HepG2 (cell line): Measurements from ENCODE around the gene RABGAP1. TPM values are rescaled to one million over a fixed set of nuclear protein-coding genes. Genes with fewer than 3 reads are reported as not detected.

Source experiments
- AHR ChIP-seq: IDR thresholded peaks from 2 replicates; pipeline ENCODE4 v1.6.1; 2018; ENCODE audit warnings: missing genetic modification reagents, missing compliant biosample characterization
- ARID2 ChIP-seq: sonication (generic); formaldehyde crosslinking; IDR thresholded peaks from 2 replicates; pipeline ENCODE4 v1.8.1; 2022; ENCODE audit warnings: mild to moderate bottlenecking, missing genetic modification reagents, borderline replicate concordance
- BCL6 ChIP-seq: IDR thresholded peaks from 2 replicates; pipeline ENCODE4 v1.6.1; 2016; ENCODE audit warnings: missing genetic modification reagents, missing compliant biosample characterization
- CBX2 ChIP-seq, 2 experiments: fragments of 200-600 bp in 1 of 2; sonication (generic); formaldehyde crosslinking in 1 of 2; IDR thresholded peaks; 2 replicates each; pipeline versions ENCODE4 v1.7.0 to v1.8.1; 2018 to 2022; ENCODE audit warnings: low read depth in 2 of 2, low read length in 1 of 2, mild to moderate bottlenecking in 1 of 2, missing genetic modification reagents in 1 of 2
- CBX5 ChIP-seq: sonication (generic); formaldehyde crosslinking; IDR thresholded peaks from 2 replicates; pipeline ENCODE4 v1.4.0; 2020; ENCODE audit warnings: missing genetic modification reagents, borderline replicate concordance
- CREM ChIP-seq, 2 experiments: sonication (generic) in 1 of 2; formaldehyde crosslinking in 1 of 2; IDR thresholded peaks; 2 replicates each; pipeline versions ENCODE4 v1.4.0 to v1.6.1; 2016 to 2020; ENCODE audit warnings: antibody characterized with exemption in 1 of 2, mild to moderate bottlenecking in 1 of 2, missing genetic modification reagents in 1 of 2
- EP300 ChIP-seq, 3 experiments: sonication (generic) in 1 of 3; formaldehyde crosslinking in 1 of 3; IDR thresholded peaks; 2 replicates each; pipeline versions ENCODE4 v1.5.1 to v1.6.1; 2011 to 2020; ENCODE audit warnings: low read depth in 2 of 3, low read length in 2 of 3, borderline replicate concordance in 1 of 3, improper control_type of control experiment in 1 of 3, mild to moderate bottlenecking in 1 of 3, missing genetic modification reagents in 1 of 3, moderate library complexity in 1 of 3
- HDAC2 ChIP-seq: sonication (generic); formaldehyde crosslinking; IDR thresholded peaks from 2 replicates; pipeline ENCODE4 v1.4.0; 2020; ENCODE audit warnings: missing genetic modification reagents
- KLF15 ChIP-seq: sonication (generic); formaldehyde crosslinking; IDR thresholded peaks from 2 replicates; pipeline ENCODE4 v1.8.1; 2023; ENCODE audit warnings: borderline replicate concordance, mild to moderate bottlenecking, inconsistent platforms, missing genetic modification reagents, mixed read lengths
- MIER3 ChIP-seq: IDR thresholded peaks from 2 replicates; pipeline ENCODE4 v1.6.1; 2016; ENCODE audit warnings: missing compliant biosample characterization, borderline replicate concordance
- NKX3-1 ChIP-seq: sonication (generic); formaldehyde crosslinking; IDR thresholded peaks from 2 replicates; pipeline ENCODE4 v1.5.0; 2020; ENCODE audit warnings: missing genetic modification reagents
- SMYD3 ChIP-seq: sonication (generic); formaldehyde crosslinking; IDR thresholded peaks from 2 replicates; pipeline ENCODE4 v1.8.1; 2023; ENCODE audit warnings: mild to moderate bottlenecking, missing genetic modification reagents
- SNAI1 ChIP-seq: sonication (generic); formaldehyde crosslinking; IDR thresholded peaks from 2 replicates; pipeline ENCODE4 v1.5.0; 2020; ENCODE audit warnings: mild to moderate bottlenecking, missing genetic modification reagents, borderline replicate concordance
- YY1 ChIP-seq: IDR thresholded peaks from 2 replicates; pipeline ENCODE4 v1.6.1; 2011; ENCODE audit warnings: low read length, low read depth, moderate library complexity, mild to moderate bottlenecking; ENCODE audit not compliant: insufficient read depth, insufficient replicate concordance
- ZBTB42 ChIP-seq: sonication (generic); formaldehyde crosslinking; IDR thresholded peaks from 2 replicates; pipeline ENCODE4 v1.5.0; 2020; ENCODE audit warnings: mild to moderate bottlenecking, missing genetic modification reagents
- ZNF17 ChIP-seq: sonication (generic); formaldehyde crosslinking; IDR thresholded peaks from 2 replicates; pipeline ENCODE4 v1.5.0; 2020; ENCODE audit warnings: mild to moderate bottlenecking, missing genetic modification reagents
- ZNF264 ChIP-seq: sonication (generic); formaldehyde crosslinking; IDR thresholded peaks from 2 replicates; pipeline ENCODE4 v1.4.0; 2020; ENCODE audit warnings: missing genetic modification reagents
- ZNF44 ChIP-seq: sonication (generic); formaldehyde crosslinking; IDR thresholded peaks from 2 replicates; pipeline ENCODE4 v1.5.1; 2020; ENCODE audit warnings: mild to moderate bottlenecking, missing genetic modification reagents
- ZNF562 ChIP-seq: sonication (generic); formaldehyde crosslinking; IDR thresholded peaks from 2 replicates; pipeline ENCODE4 v1.8.0; 2022; ENCODE audit warnings: missing genetic modification reagents, borderline replicate concordance
- ZNF572 ChIP-seq: sonication (generic); formaldehyde crosslinking; IDR thresholded peaks from 2 replicates; pipeline ENCODE4 v1.5.1; 2020; ENCODE audit warnings: mild to moderate bottlenecking, missing genetic modification reagents
- ZNF598 ChIP-seq: sonication (generic); formaldehyde crosslinking; IDR thresholded peaks from 2 replicates; pipeline ENCODE4 v1.5.1; 2020; ENCODE audit warnings: mild to moderate bottlenecking, missing genetic modification reagents, borderline replicate concordance
- ZNF607 ChIP-seq: sonication (generic); formaldehyde crosslinking; IDR thresholded peaks from 2 replicates; pipeline ENCODE4 v1.5.1; 2020; ENCODE audit warnings: missing genetic modification reagents, mild to moderate bottlenecking, borderline replicate concordance
- ZNF670 ChIP-seq: sonication (generic); formaldehyde crosslinking; IDR thresholded peaks from 2 replicates; pipeline ENCODE4 v1.8.0; 2022; ENCODE audit warnings: mild to moderate bottlenecking, missing genetic modification reagents, borderline replicate concordance
- ZNF674 ChIP-seq: sonication (generic); formaldehyde crosslinking; IDR thresholded peaks from 2 replicates; pipeline ENCODE4 v1.5.0; 2020; ENCODE audit warnings: low read depth, mild to moderate bottlenecking, missing genetic modification reagents
- polyA plus RNA-seq, 8 experiments: library from polyadenylated mRNA; depleted of rRNA in 3 of 8; stranded (reverse) in 7 of 8; unstranded in 1 of 8; fragments of >200 nt; fragmentation: Illumina TruSeq in 4 of 8; extraction: Trizol in 4 of 8; gene quantifications; 2 replicates each; pipeline versions ENCODE4 v1.2.1 to v1.2.3, GENCODE V29; 2011 to 2016; ENCODE audit warnings: low read depth in 4 of 8, missing spikeins in 1 of 8, mixed read lengths in 1 of 8; ENCODE audit not compliant: insufficient read depth in 1 of 8
- total RNA-seq, 5 experiments: library from RNA; depleted of rRNA; stranded (reverse); fragments of >200 nt; fragmentation: Illumina TruSeq; extraction: Trizol; gene quantifications; 2 replicates each; pipeline ENCODE4 v1.2.3, GENCODE V29; 2016; ENCODE audit warnings: low read depth in 1 of 5
- TF ChIP-seq, protein P1 (sequence below): sonication (generic); formaldehyde crosslinking; IDR thresholded peaks from 2 replicates; pipeline ENCODE4 v1.4.0; 2020; ENCODE audit warnings: mild to moderate bottlenecking, missing genetic modification reagents
- TF ChIP-seq, protein P2 (sequence below): IDR thresholded peaks from 2 replicates; pipeline ENCODE4 v1.6.1; 2016; ENCODE audit warnings: control low read depth
- TF ChIP-seq, protein P3 (sequence below): sonication (generic); formaldehyde crosslinking; IDR thresholded peaks from 2 replicates; pipeline ENCODE4 v1.5.0; 2020; ENCODE audit warnings: missing genetic modification reagents

RABGAP1 gene
- total and polyA plus RNA-seq, 2 of the 13 experiments (the other 11 are each of a cell fraction or from before 2014, with no cell fraction given), result 19.1 to 19.3 TPM

DNA sequence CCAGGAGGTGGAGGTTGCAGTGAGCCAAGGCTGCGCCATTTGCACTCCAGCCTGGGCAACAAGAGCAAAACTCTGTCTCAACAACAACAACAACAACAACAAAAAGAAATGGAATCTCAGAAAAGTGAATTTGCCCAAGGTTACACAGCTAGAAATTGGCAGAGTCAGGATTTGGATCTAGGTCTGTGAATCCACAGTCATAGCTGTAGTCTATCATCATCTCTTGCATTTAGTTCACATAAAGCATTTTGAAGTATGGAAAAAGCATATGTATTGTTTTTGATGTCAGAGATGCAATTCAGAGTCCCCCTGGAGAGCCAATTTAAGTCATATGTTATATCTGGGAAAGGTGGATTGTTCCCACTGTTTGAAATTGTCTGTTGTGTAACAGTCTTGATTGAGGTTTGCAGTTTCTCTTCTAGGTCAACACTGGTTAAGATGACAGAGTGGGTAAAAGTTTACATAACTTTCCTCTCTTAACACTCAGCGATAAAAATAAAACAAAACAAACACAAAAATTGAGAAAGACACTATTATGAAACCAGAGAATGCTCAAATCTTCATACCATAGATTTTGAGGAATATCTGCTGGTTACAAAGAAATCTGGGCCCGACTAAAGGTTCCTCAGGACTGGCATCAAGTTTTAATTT, 71.2 kb downstream of the RABGAP1 start (continued):
- TF ChIP-seq, protein P1, sequence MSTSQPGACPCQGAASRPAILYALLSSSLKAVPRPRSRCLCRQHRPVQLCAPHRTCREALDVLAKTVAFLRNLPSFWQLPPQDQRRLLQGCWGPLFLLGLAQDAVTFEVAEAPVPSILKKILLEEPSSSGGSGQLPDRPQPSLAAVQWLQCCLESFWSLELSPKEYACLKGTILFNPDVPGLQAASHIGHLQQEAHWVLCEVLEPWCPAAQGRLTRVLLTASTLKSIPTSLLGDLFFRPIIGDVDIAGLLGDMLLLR (CRISPR knock-in tag), result no peak
- no peak for TF ChIP-seq ARID2
- TF ChIP-seq ZNF44 (CRISPR knock-in tag), result no peak
- TF ChIP-seq CBX2 (IDR thresholded peaks at IDR 0.05; ENCODE audit: low read depth, low read length), result no peak
- TF ChIP-seq CBX2 (CRISPR knock-in tag; IDR thresholded peaks at IDR 0.05; ENCODE audit: low read depth), result no peak
- TF ChIP-seq ZNF674 (CRISPR knock-in tag), result no peak
- no peak for TF ChIP-seq ZNF17
- TF ChIP-seq CREM (IDR thresholded peaks at IDR 0.05), result peak; percentile 80
- no peak for TF ChIP-seq CREM (CRISPR knock-in tag; IDR thresholded peaks at IDR 0.05)
- TF ChIP-seq HDAC2 (CRISPR knock-in tag), result peak; percentile 75; the same call in 1 of the 2 replicates
- peak in 1 of 2 experiments; percentile 81; a peak in 2 of 4 replicates for TF ChIP-seq EP300 (IDR thresholded peaks at IDR 0.05; ENCODE audit: low read depth in 2 of 2, low read length in 2 of 2)
- TF ChIP-seq EP300 (CRISPR knock-in tag; IDR thresholded peaks at IDR 0.05; ENCODE audit: borderline replicate concordance), result no peak
- no peak for TF ChIP-seq ZBTB42
- TF ChIP-seq ZNF562 (CRISPR knock-in tag), result no peak
- TF ChIP-seq ZNF607 (CRISPR knock-in tag), result no peak
- TF ChIP-seq, protein P2, sequence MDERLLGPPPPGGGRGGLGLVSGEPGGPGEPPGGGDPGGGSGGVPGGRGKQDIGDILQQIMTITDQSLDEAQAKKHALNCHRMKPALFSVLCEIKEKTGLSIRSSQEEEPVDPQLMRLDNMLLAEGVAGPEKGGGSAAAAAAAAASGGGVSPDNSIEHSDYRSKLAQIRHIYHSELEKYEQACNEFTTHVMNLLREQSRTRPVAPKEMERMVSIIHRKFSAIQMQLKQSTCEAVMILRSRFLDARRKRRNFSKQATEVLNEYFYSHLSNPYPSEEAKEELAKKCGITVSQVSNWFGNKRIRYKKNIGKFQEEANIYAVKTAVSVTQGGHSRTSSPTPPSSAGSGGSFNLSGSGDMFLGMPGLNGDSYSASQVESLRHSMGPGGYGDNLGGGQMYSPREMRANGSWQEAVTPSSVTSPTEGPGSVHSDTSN (CRISPR knock-in tag), result no peak
- no peak for TF ChIP-seq KLF15 (CRISPR knock-in tag)
- TF ChIP-seq SMYD3 (CRISPR knock-in tag), result no peak
- TF ChIP-seq CBX5, result no peak
- peak; percentile 55; the same call in 1 of the 2 replicates for TF ChIP-seq ZNF264 (CRISPR knock-in tag)
- TF ChIP-seq BCL6 (CRISPR knock-in tag), result peak; percentile 98
- peak; percentile 43; the same call in 1 of the 2 replicates for TF ChIP-seq MIER3
- TF ChIP-seq YY1, result no peak
- no peak for TF ChIP-seq ZNF572 (CRISPR knock-in tag)
- TF ChIP-seq AHR (CRISPR knock-in tag), result no peak
- no peak for TF ChIP-seq NKX3-1
- TF ChIP-seq ZNF598, result no peak
- no peak for TF ChIP-seq SNAI1 (CRISPR knock-in tag)
- TF ChIP-seq, protein P3, sequence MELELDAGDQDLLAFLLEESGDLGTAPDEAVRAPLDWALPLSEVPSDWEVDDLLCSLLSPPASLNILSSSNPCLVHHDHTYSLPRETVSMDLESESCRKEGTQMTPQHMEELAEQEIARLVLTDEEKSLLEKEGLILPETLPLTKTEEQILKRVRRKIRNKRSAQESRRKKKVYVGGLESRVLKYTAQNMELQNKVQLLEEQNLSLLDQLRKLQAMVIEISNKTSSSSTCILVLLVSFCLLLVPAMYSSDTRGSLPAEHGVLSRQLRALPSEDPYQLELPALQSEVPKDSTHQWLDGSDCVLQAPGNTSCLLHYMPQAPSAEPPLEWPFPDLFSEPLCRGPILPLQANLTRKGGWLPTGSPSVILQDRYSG (CRISPR knock-in tag), result no peak
- TF ChIP-seq ZNF670 (CRISPR knock-in tag), result no peak
